IPS-20b (cell line): ENCODE data around the gene GTF2B.
"Not testable (repeated sequence)": the region's sequence is repeated elsewhere in the genome, so short reads cannot be mapped to it uniquely, and the experiment has no call there.

Experiments used
- H3K27ac ChIP-seq: one replicate; pipeline ENCODE4 v1.5.1; 2013; ENCODE audit warnings: low read length
- H3K27me3 ChIP-seq: 2 replicates; pipeline ENCODE4 v1.6.1; 2013; ENCODE audit warnings: mild to moderate bottlenecking, low read length, inconsistent platforms; ENCODE audit not compliant: insufficient read depth
- H3K36me3 ChIP-seq: 2 replicates; pipeline ENCODE4 v1.6.1; 2013; ENCODE audit warnings: low read depth, mild to moderate bottlenecking, inconsistent platforms, low read length, moderate library complexity; ENCODE audit not compliant: insufficient read depth
- H3K4me1 ChIP-seq: 2 replicates; pipeline ENCODE4 v1.6.1; 2013; ENCODE audit warnings: mild to moderate bottlenecking, control low read depth, inconsistent platforms, low read length, moderate library complexity; ENCODE audit not compliant: insufficient read depth
- H3K4me3 ChIP-seq: 2 replicates; pipeline ENCODE4 v1.5.1; 2013; ENCODE audit warnings: mild to moderate bottlenecking, low read length, inconsistent platforms
- H3K9ac ChIP-seq: 2 replicates; pipeline ENCODE4 v1.6.1; 2013; ENCODE audit warnings: low read depth, mild to moderate bottlenecking, inconsistent platforms, low read length, moderate library complexity
- H3K9me3 ChIP-seq: 2 replicates; pipeline ENCODE4 v1.6.1; 2013; ENCODE audit warnings: mild to moderate bottlenecking, low read depth, low read length, inconsistent platforms; ENCODE audit not compliant: insufficient read depth

Gene GTF2B

GRCh38 chr1:88911800-88912199, 20.4 kb upstream of the GTF2B start:
- not testable (repeated sequence) for H3K4me3 ChIP-seq, H3K4me1 ChIP-seq, H3K9me3 ChIP-seq, H3K36me3 ChIP-seq, H3K9ac ChIP-seq, H3K27ac ChIP-seq, H3K27me3 ChIP-seq

- no peak overlapping the region for H3K4me3 ChIP-seq
- no peaks in the 10 kb centered on the region for H3K36me3 ChIP-seq
- H3K9me3 ChIP-seq = peaks cover 4% of the 10 kb centered on the region; the same call in 1 of the 2 replicates
- no peak overlapping the region for H3K9ac ChIP-seq
- H3K4me1 ChIP-seq = no peaks in the 10 kb centered on the region
- no peak overlapping the region for H3K27ac ChIP-seq
- H3K27me3 ChIP-seq = no peaks in the 10 kb centered on the region
Observed at GRCh38 chr1:88911161-88911560, 19.8 kb upstream of the GTF2B start.

- Histone ChIP-seq H3K27me3 (no peaks in the 10 kb centered on the region), H3K27ac (no peak overlapping the region), H3K9ac (no peak overlapping the region), H3K4me3 (no peak overlapping the region), H3K36me3 (no peaks in the 10 kb centered on the region), H3K9me3 (peaks cover 4% of the 10 kb centered on the region; the same call in 1 of the 2 replicates), H3K4me1 (no peaks in the 10 kb centered on the region)
Observed at GRCh38 chr1:88910401-88910800, 19.0 kb upstream of the GTF2B start.

GRCh38 chr1:88900883-88901282, 9.5 kb upstream of the GTF2B start:
- no peak overlapping the region for H3K4me3 ChIP-seq
- H3K27me3 ChIP-seq = no peaks in the 10 kb centered on the region
- H3K36me3 ChIP-seq = no peaks in the 10 kb centered on the region
- H3K9ac ChIP-seq = no peak overlapping the region
- H3K27ac ChIP-seq = no peak overlapping the region
- no peaks in the 10 kb centered on the region for H3K4me1 ChIP-seq
- H3K9me3 ChIP-seq = no peaks in the 10 kb centered on the region

- Histone ChIP-seq H3K27me3 (no peaks in the 10 kb centered on the region), H3K4me1 (no peaks in the 10 kb centered on the region), H3K9ac (no peak overlapping the region), H3K36me3 (no peaks in the 10 kb centered on the region), H3K4me3 (no peak overlapping the region), H3K27ac (no peak overlapping the region), H3K9me3 (no peaks in the 10 kb centered on the region)
Observed at GRCh38 chr1:88897070-88897730, 5.8 kb upstream of the GTF2B start.

GRCh38 chr1:88892357-88892877, 1.1 kb upstream of the GTF2B start:
- H3K4me3 ChIP-seq = peak overlapping the region; percentile 85

GRCh38 chr1:88891951-88892340, 579 bp upstream of the GTF2B start:
- Histone ChIP-seq H3K9ac (no peak overlapping the region; the same call in 1 of the 2 replicates), H3K9me3 (no peaks in the 10 kb centered on the region), H3K27ac (no peak overlapping the region), H3K4me1 (peaks cover 6% of the 10 kb centered on the region; the same call in 1 of the 2 replicates), H3K4me3 (peak overlapping the region; percentile 85), H3K27me3 (no peaks in the 10 kb centered on the region), H3K36me3 (peaks cover 3% of the 10 kb centered on the region; the same call in 1 of the 2 replicates)

More at GRCh38 chr1:88892357-88892877, 1.1 kb upstream of the GTF2B start:
- no peak overlapping the region for H3K9ac ChIP-seq
- peaks cover 6% of the 10 kb centered on the region; the same call in 1 of the 2 replicates for H3K4me1 ChIP-seq
- H3K27me3 ChIP-seq = no peaks in the 10 kb centered on the region
- no peak overlapping the region for H3K27ac ChIP-seq
- H3K9me3 ChIP-seq = no peaks in the 10 kb centered on the region
- no peaks in the 10 kb centered on the region for H3K36me3 ChIP-seq

- Histone ChIP-seq H3K4me1 (peaks cover 6% of the 10 kb centered on the region; the same call in 1 of the 2 replicates), H3K27ac (no peak overlapping the region), H3K27me3 (no peaks in the 10 kb centered on the region), H3K4me3 (peak overlapping the region; percentile 85), H3K36me3 (peaks cover 11% of the 10 kb centered on the region), H3K9ac (peak overlapping the region; percentile 84), H3K9me3 (no peaks in the 10 kb centered on the region)
Observed at GRCh38 chr1:88890791-88891317, 513 bp downstream of the GTF2B start.

- no peaks in the 10 kb centered on the region for H3K27me3 ChIP-seq
- H3K4me3 ChIP-seq = peak overlapping the region; percentile 85
- peaks cover 13% of the 10 kb centered on the region for H3K36me3 ChIP-seq
- H3K27ac ChIP-seq = no peak overlapping the region
- H3K9ac ChIP-seq = peak overlapping the region; percentile 69; the same call in 1 of the 2 replicates
- H3K9me3 ChIP-seq = no peaks in the 10 kb centered on the region
- peaks cover 6% of the 10 kb centered on the region; the same call in 1 of the 2 replicates for H3K4me1 ChIP-seq
Observed at GRCh38 chr1:88890131-88890530, 1.2 kb downstream of the GTF2B start.

GRCh38 chr1:88888750-88889149, 2.6 kb downstream of the GTF2B start:
- H3K27me3 ChIP-seq = no peaks in the 10 kb centered on the region
- no peak overlapping the region for H3K4me3 ChIP-seq
- H3K9ac ChIP-seq = no peak overlapping the region
- H3K9me3 ChIP-seq = no peaks in the 10 kb centered on the region
- peaks cover 6% of the 10 kb centered on the region; the same call in 1 of the 2 replicates for H3K4me1 ChIP-seq
- H3K36me3 ChIP-seq = peaks cover 24% of the 10 kb centered on the region
- H3K27ac ChIP-seq = no peak overlapping the region

GRCh38 chr1:88885933-88886332, 5.4 kb downstream of the GTF2B start:
- Histone ChIP-seq H3K27me3 (no peaks in the 10 kb centered on the region), H3K4me3 (no peak overlapping the region), H3K36me3 (peaks cover 42% of the 10 kb centered on the region), H3K4me1 (peaks cover 6% of the 10 kb centered on the region; the same call in 1 of the 2 replicates), H3K9me3 (no peaks in the 10 kb centered on the region), H3K9ac (no peak overlapping the region), H3K27ac (no peak overlapping the region)

- Histone ChIP-seq H3K4me3 (no peak overlapping the region), H3K4me1 (no peaks in the 10 kb centered on the region), H3K27ac (no peak overlapping the region), H3K9ac (no peak overlapping the region), H3K36me3 (peaks cover 51% of the 10 kb centered on the region), H3K9me3 (no peaks in the 10 kb centered on the region), H3K27me3 (no peaks in the 10 kb centered on the region)
Observed at GRCh38 chr1:88883156-88883555, 8.2 kb downstream of the GTF2B start.
